ENCODE results near the gene PLCL1.

Gene PLCL1

GRCh38 chr2:197959383-197959782 lies 155.0 kb downstream of the PLCL1 start:
- DNase-seq, result no peak

DNA sequence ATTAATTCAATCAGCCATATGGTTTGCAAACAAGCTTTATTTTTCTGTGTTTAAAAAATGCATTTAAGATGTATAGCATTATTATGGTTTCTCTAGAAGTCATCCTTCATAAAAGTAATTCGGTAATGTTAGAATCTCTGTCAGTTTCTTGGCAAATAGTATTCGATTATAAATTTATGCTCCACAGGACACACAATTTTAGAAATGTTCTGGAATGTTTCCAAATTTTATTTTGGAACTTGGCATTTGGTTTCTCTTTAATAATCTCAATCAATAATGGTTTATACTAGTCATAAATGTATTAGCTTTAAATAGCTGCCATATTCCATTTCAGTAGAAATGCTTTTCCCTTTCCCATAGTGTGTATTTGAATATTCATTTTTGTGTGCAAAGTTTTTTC lies 156.4 kb downstream of the PLCL1 start:
- no peak for DNase-seq

- no peak for DNase-seq
Measured at GRCh38 chr2:197964720-197965119, 160.3 kb downstream of the PLCL1 start.

DNA sequence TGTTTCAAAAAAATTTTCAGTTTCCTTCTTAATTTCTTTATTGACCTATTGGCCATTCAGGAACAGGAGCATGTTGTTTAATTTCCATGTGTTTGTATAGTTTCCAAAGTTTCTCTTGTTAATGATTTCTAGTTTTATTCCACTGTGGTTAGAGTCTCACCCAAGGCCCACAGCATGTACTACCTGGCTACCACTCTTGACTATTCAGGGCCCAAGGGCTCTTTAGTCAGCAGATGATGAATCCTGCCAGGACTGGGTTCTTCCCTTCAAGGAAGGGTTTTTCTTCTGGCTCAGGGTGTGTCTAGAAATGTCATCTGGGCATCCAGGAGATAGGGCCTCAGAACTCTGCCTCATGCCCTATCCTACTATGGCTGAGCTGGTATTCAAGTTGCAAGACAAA lies 161.4 kb downstream of the PLCL1 start:
- DNase-seq, result no peak

- no peak for DNase-seq
Measured at GRCh38 chr2:197969391-197969893, 165.0 kb downstream of the PLCL1 start.

DNA sequence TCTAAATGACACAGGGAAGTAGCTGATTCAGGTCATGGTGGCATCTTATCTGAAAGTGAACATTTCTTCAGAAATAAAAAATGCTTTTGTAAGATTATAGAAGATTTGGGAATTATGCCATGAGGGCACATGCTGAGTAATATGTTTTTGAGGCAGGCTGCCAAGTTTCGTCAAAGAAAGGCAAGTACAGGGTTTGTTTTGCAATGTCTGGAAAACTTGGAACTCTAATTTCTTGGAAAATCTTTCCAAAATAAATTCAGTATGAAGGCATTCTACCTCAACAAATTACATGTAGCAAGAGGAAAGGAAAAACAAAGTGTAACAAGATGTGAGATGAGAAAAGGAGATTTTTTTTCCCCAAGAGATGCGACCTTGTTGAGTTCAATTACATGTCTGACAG lies 167.7 kb downstream of the PLCL1 start:
- DNase-seq, result no peak

DNA sequence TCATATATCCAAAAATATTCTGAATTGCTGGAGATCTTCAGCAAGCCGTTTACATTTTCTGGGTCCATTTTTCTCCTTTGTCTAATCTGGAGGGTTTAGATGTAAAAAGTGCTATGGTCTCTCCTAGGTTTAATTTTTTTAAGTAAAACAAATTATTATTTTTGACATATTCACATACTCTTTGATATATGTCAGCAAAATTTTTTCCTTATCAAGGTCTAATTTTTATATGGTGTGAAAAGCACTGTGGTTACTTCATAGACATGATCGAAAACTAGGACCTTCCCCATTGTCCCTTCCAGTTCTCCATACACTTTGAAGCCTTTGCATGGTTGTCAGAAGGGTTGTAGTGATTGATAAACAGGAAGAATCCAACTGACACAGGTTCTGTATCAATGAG lies 168.2 kb downstream of the PLCL1 start:
- no peak for DNase-seq

DNA sequence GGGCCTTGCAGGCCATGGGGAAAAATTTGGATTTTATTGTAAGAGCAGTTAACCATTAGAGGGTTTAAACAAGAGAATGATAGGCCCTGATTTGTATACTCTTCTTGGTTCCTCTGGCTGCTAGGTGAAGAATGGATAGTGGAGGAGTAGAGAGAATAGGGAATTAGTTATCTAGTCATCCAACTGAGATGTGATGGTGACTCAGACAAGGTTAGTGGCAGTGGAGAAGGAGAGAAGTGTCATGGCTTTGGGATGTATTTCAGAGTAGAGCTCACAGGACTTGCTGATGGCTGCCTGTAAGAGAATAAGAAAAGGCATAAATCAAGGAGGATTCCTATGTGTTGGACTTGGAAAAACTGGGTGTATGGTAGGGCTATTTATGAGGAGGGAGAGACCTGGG lies 169.4 kb downstream of the PLCL1 start:
- no peak for DNase-seq

DNA sequence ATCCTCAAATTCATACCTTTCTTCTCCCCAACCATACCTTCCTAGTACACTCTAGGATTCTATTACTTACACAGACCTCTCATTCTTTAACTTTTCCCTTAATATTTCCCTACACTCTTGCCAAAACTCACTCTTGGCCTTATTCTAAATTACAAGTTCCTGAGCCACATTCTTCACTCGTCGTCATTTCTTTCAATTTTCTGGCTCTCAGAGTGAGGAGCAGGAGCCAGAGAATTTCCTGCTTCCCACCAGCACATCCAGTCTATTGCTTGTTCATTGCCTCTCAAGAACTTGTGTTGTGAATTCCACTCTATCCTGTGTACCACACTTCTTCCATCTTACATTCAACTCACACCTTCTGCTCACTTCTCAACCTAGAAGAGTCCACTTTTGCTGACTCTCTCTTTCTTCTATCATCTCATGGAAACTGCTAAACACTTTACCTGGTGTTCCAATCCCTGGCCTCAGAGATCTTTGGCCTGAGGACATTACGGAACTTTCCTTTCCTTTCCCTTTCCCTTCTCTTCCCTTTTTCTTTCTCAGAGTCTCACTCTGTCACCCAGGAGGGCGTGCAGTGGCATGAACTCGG lies 171.6 kb downstream of the PLCL1 start:
- no peak for DNase-seq

DNA sequence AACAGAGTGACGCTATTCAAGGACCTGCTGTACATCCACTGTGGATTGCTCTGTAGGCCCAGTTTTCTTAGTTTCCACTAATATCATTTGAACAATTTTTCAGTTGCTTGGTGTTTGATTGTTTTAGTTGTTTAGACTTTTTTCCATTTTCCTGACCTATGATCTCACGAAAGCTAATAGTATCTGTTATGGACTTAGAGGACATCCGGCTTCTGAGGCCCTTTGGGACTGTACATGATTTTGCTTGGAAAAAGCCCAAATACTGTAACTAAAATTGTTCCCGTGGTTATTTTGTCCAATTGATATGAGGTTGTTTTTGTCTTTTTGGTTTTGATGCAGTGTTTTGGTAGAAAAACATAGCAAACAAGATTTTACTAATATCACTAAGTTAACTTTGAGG lies 174.6 kb downstream of the PLCL1 start:
- DNase-seq, result no peak

DNA sequence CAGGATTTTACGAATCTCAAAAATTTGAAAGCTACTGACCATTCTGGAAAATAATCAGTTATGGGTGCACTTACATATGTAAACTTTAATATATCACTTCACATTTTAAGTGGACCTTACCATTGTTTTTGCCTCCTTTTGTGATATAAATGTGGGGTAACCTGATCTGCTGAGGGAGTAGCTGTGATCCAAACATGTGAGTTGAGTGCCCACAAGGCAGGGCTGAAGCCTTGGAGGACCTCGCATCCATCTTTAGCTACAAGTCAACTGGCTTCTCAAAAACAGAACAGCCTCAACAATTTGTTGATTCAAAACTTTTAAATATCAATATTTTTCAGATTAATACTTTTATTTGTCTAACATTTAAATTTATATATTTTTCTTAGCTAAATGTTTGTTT lies 178.2 kb downstream of the PLCL1 start:
- DNase-seq, result no peak

DNA sequence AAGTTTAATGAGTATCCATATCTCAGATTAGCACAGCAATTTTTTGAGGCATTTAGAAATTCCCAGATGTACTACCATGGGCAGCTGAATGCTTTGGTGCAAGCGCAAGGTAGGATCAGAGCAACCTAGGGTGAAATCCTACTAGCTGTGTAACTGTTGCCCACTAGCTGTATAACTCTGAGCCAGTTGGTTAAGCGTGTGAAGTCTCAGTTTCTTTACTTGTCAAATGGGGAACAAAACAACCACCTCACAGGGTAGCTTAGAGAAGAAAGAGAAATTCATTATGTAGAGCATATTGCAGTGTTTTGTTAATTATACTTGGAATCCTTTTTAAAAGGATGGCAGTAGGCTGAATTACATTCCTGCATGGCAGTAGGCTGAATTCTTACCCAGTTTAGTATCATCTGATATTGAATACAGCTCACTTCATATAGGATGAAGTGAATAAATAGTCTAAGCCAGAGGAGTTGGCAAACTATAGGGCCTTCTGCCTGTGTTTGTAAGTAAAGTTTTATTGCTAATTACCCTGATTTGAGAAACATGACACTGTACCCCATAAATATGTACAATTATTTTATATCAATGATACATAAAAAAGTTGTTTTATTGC lies 180.7 kb downstream of the PLCL1 start:
- no peak for DNase-seq

DNA sequence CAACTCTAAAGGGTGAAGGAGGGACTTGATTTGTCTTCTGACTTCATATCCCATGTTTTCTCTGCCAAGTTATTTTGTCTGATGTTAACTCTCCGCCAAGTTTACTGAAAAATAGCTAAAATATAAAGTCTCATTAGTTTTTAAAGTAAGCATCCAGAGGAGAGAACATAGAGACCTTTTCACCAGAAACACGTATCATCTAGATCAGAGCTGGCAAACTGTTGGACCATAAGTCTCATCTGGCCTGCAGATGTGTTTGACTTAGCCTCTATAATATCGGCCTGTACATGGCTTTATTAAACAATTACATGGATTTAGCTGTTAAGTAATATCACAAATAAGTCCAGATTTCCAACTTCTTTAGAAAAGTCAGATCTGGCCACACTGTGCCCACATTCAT lies 182.6 kb downstream of the PLCL1 start:
- DNase-seq, result no peak

- no peak for DNase-seq
Measured at GRCh38 chr2:197990356-197990755, 186.0 kb downstream of the PLCL1 start.

- no peak for DNase-seq
Measured at GRCh38 chr2:197992482-197993133, 188.2 kb downstream of the PLCL1 start.

GRCh38 chr2:197993363-197993762 lies 189.0 kb downstream of the PLCL1 start:
- no peak for DNase-seq

GRCh38 chr2:197993830-197994229 lies 189.4 kb downstream of the PLCL1 start:
- DNase-seq, result no peak

DNA sequence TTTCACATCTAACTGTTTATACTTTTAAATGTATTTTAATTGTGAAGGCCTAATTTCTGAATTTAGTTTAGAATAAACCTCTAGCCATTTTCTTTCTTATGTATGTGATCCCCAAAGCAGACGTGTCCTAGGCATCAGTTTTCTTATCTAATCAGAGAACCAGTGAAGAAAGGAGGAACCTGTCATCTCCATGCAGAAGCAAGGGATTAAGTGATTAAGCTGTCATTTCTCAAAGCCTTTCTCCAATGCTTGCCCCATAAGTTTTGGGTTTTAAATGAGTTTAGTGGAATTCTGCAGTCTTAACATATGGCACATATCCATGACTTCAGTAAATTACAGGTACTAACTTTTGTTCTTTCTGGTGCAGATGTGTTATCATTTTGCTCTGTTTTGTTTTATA lies 190.4 kb downstream of the PLCL1 start:
- no peak for DNase-seq

- DNase-seq, result no peak
Measured at GRCh38 chr2:197996583-197996982, 192.2 kb downstream of the PLCL1 start.

- no peak for DNase-seq
Measured at GRCh38 chr2:197997083-197997541, 192.7 kb downstream of the PLCL1 start.

GRCh38 chr2:197998702-197999101 lies 194.3 kb downstream of the PLCL1 start:
- DNase-seq, result no peak

DNA sequence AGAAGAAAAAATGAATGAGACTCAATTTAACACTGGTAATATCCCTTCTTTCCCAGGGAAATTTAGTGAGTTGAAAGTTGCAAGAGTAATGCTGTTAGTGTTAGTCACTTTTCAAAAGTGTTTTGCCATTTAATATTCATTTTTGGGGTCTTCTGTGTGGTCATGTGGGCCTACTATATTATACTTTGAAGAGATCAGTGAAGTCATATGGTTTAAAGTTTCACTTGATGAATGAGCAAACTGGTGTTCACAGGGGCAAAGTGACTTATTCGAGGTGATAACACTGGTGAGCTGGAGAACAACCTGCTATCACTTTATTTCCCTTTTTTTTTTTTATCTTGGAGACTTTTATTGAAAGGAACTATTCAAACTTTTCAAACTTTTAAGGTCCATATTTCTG lies 196.0 kb downstream of the PLCL1 start:
- DNase-seq, result no peak

DNA sequence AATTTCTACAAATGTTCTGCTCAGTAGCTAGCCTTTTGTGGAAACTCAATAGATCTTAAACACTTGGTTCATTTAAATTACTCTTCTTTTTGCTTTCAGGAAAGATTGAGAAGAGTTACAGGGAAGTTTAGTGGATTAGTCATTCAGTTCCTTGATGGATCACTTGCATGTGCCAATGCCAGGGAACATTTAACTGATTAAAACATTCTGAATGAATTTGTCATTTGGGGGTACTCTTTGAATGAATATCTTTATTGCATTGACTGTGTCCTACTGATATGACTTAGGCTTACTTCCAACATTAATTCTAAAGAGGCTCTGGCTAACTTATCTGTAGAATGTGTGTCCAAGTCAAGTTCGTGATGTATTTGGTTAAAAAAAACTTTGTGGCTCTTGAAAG lies 199.8 kb downstream of the PLCL1 start:
- no peak for DNase-seq
